ENCODE measurements around the gene GTF3C4. TPM values are rescaled to one million over a fixed set of nuclear protein-coding genes. Genes with fewer than 3 reads are reported as not detected.

GTF3C4 gene
- polyA plus RNA-seq, 1 experiment, result 2.8 TPM

DNA sequence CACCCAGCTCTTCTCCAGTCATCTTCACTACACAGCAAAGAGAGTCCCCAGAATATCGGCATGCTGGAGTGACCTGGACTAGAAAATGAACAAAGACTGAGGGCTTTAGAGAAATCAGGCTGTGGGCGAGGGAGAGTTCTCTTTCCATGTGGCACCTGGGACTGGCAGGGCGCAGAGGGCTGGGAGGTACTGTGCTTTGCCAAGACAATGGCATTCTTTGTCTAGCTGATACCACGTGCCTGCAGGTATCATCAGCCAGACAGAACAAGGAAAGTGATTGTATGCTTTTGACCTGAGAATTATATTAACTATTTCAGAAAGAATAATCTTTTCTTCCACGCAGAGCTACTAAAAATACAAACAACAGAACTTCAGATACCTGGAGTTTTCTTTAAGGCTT lies 30.9 kb upstream of the GTF3C4 start:
- 0 out of 2 replicates have a peak, but pooled peaks cover 1% of the 10 kb centered on the region for H3K36me3 ChIP-seq (ENCODE audit: control insufficient read depth, insufficient read depth, low read length)
- TF ChIP-seq, protein P1, sequence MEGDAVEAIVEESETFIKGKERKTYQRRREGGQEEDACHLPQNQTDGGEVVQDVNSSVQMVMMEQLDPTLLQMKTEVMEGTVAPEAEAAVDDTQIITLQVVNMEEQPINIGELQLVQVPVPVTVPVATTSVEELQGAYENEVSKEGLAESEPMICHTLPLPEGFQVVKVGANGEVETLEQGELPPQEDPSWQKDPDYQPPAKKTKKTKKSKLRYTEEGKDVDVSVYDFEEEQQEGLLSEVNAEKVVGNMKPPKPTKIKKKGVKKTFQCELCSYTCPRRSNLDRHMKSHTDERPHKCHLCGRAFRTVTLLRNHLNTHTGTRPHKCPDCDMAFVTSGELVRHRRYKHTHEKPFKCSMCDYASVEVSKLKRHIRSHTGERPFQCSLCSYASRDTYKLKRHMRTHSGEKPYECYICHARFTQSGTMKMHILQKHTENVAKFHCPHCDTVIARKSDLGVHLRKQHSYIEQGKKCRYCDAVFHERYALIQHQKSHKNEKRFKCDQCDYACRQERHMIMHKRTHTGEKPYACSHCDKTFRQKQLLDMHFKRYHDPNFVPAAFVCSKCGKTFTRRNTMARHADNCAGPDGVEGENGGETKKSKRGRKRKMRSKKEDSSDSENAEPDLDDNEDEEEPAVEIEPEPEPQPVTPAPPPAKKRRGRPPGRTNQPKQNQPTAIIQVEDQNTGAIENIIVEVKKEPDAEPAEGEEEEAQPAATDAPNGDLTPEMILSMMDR (IDR thresholded peaks at IDR 0.05; ENCODE audit: insufficient read depth, low read depth, low read length), result no peak
- H3K27me3 ChIP-seq (ENCODE audit: control insufficient read depth, insufficient read depth, low read length), result no peaks in the 10 kb centered on the region
- no peak overlapping the region for H3K4me3 ChIP-seq (ENCODE audit: low read depth, low read length)
- ChIA-PET CTCF (no interaction called here), POLR2A (no interaction called here)
- DNase-seq (ENCODE audit: low read depth), result no peak

GRCh38 chr9:132641216-132641615 lies 29.0 kb upstream of the GTF3C4 start:
- CTCF ChIA-PET, result interaction anchor here (1.1 to 1.4 kb wide), 2 partner anchors 11 to 17 kb away, joined by 3 read pairs; no protein-coding TSS in a partner anchor
- Histone ChIP-seq H3K36me3 (ENCODE audit: control insufficient read depth, insufficient read depth, low read length) (peaks cover 9% of the 10 kb centered on the region), H3K4me3 (ENCODE audit: low read depth, low read length) (no peak overlapping the region), H3K27me3 (ENCODE audit: control insufficient read depth, insufficient read depth, low read length) (no peaks in the 10 kb centered on the region)
- no peak for DNase-seq (ENCODE audit: low read depth)
- TF ChIP-seq, protein P1 (IDR thresholded peaks at IDR 0.05; ENCODE audit: insufficient read depth, low read depth, low read length), result no peak
- POLR2A ChIA-PET, result no interaction called here

DNA sequence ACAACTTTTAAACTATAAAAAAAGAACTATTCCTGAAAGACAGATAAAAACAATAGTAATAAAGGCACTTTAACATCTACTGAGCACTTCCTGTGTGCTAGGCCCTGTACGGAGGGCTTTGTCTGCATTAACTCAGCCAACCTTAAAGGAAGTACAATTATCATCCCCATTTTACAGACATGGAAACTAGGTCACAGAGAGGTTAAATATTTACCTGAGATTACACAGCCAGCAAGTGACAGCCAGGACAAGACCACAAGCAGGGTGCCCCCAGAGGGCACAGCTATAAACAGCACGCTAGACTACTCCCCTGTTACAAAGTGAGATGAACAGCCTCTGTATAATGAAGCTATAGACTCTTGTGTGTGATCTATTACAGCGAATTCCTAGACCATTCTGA lies 26.0 kb upstream of the GTF3C4 start:
- Histone ChIP-seq H3K36me3 (ENCODE audit: control insufficient read depth, insufficient read depth, low read length) (peaks cover 15% of the 10 kb centered on the region), H3K27me3 (ENCODE audit: control insufficient read depth, insufficient read depth, low read length) (no peaks in the 10 kb centered on the region), H3K4me3 (ENCODE audit: low read depth, low read length) (no peak overlapping the region)
- TF ChIP-seq, protein P1 (IDR thresholded peaks at IDR 0.05; ENCODE audit: insufficient read depth, low read depth, low read length), result no peak
- ChIA-PET POLR2A (no interaction called here), CTCF (interaction anchor here (2.5 kb wide), 1 partner anchor 13 kb away, joined by 7 read pairs; no protein-coding TSS in a partner anchor)
- no peak for DNase-seq (ENCODE audit: low read depth)

DNA sequence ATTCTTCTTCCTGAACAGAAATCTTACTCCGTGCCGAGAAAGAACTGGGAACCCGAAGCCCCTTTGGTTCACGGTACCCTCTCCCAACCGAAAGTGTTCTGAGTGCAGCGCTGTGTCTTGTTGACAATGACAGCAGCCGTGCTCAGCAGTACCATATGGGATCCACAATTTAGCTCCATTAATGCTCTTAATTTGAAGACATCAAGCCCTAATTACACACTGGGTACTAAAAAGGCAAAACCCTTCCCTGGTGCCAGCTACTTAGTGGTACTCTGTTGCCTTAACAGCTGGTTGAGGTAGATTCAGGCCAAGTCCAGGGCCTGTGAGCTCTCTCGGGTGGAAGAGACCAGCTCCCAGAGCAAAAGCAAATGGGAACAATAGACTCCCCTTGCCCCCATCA lies 25.0 kb upstream of the GTF3C4 start:
- no peak for DNase-seq (ENCODE audit: low read depth)
- Histone ChIP-seq H3K4me3 (ENCODE audit: low read depth, low read length) (no peak overlapping the region), H3K36me3 (ENCODE audit: control insufficient read depth, insufficient read depth, low read length) (peaks cover 17% of the 10 kb centered on the region), H3K27me3 (ENCODE audit: control insufficient read depth, insufficient read depth, low read length) (no peaks in the 10 kb centered on the region)
- TF ChIP-seq, protein P1 (IDR thresholded peaks at IDR 0.05; ENCODE audit: insufficient read depth, low read depth, low read length), result no peak
- POLR2A ChIA-PET, result no interaction called here
- CTCF ChIA-PET, result interaction anchor here (1.0 to 2.5 kb wide), 2 partner anchors 9 to 14 kb away, joined by 3 to 7 read pairs; no protein-coding TSS in a partner anchor

GRCh38 chr9:132645711-132646110 lies 24.6 kb upstream of the GTF3C4 start:
- Histone ChIP-seq H3K36me3 (ENCODE audit: control insufficient read depth, insufficient read depth, low read length) (peaks cover 17% of the 10 kb centered on the region), H3K4me3 (ENCODE audit: low read depth, low read length) (no peak overlapping the region), H3K27me3 (ENCODE audit: control insufficient read depth, insufficient read depth, low read length) (no peaks in the 10 kb centered on the region)
- TF ChIP-seq, protein P1 (IDR thresholded peaks at IDR 0.05; ENCODE audit: insufficient read depth, low read depth, low read length), result no peak
- DNase-seq (ENCODE audit: low read depth), result no peak
- CTCF ChIA-PET, result interaction anchor here (1.0 to 2.5 kb wide), 2 partner anchors 9 to 14 kb away, joined by 3 to 7 read pairs; no protein-coding TSS in a partner anchor
- POLR2A ChIA-PET, result no interaction called here
